GM21619 (cell line): ENCODE results near the gene HTT-AS.

ENCODE experiments used
- ATAC-seq: cut with Tn5 transposase; IDR thresholded peaks from one replicate; pipeline ENCODE4 v1.9.1; 2021; ENCODE audit not compliant: unreplicated experiment

The HTT-AS gene

DNA sequence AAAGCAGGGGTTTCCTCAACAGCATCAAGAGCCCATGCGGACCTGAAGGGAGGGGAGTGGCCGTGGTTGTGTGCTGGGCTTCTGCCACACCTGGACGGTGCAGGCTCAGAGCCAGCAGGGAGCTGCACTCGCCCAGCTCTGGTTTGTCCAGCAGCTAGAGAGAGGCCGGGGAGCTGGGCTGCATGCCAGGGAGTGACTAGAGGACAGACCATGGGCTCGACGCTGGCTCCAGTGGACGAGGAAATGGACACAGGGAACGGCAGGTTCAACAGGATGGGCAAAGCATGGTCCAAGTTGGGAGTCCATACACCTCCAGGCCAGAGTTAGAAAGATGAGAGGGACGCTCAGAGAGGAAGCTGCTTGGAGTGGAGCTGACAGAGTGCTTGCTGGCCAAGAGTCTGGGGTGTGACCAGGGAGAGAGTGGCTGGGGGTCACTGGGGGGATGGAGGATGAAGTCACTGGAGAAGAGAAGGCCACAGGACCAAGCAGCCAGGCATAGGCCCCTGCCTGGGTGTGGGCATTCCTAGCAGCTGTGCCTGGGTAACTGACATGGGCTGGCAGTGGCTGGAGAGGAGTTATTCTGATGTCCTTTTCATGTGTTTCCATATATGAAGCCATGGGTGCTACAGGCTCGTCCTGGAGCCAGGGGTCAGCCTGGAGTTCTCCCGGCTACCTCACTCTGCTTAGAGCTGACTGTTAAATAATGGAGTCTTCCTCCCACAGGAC, 42.8 kb downstream of the HTT-AS start:
- ATAC-seq, result no peak

- ATAC-seq, result no peak
These were observed 43.6 kb downstream of the HTT-AS start for GRCh38 chr4:3030566-3031356.

DNA sequence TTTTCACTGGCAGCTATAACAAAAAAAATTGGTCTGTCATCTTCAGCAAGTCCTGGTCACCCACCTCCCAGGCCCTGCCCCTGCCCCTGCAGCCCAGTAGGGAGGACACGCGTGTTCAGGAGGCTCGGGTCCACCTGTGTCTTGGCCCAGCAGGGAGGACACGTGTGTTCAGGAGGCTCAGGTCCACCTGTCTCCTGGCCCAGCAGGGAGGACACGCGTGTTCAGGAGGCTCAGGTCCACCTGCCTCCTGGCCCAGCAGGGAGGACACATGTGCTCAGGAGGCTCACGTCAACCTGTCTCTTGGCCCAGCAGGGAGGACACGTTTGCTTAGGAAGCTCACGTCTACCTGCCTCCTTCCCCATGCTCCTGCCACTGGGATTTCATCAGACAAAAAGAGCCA, 44.9 kb downstream of the HTT-AS start:
- ATAC-seq, result no peak

GRCh38 chr4:3026540-3026939, 47.8 kb downstream of the HTT-AS start:
- ATAC-seq, result no peak

DNA sequence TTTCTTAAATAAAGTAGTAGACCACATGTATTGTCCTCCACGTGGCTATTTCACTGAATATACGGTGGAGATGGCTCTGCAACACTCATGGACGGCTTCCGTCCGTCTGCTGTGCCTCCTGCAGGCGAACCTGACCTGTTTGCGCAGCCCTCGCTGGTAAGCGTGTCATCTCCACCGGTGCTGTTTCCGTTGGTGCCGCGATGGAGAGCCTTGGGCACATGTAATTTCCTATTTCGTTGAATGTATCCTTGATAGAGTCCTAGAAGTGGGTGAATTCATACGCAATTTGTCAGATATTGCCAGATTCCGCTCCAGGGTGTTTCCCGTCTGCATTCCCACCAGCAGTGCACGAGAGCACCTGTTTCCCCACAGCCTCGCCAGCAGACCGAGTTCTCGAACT, 48.5 kb downstream of the HTT-AS start:
- no peak for ATAC-seq

DNA sequence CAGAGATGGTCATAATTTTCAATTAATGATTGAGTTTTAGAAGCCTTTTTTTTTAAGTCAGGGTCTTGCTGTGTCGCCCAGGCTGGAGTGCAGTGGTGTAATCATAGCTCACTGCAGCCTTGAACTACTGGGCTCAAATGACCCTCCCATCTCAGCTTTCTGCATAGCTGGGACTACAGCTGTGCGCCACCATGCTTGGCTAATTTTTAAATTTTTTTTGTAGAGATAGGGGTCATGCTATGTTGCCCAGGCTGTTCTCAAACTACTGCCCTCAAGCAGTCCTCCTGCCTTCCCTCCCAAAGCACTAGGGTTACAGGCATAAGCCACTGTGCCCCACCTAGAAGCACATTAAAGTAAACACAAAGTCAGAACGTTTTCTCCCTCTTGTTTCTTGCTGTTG, 51.7 kb downstream of the HTT-AS start:
- ATAC-seq, result no peak

- no peak for ATAC-seq
These were observed 52.2 kb downstream of the HTT-AS start for GRCh38 chr4:3022112-3022511.

DNA sequence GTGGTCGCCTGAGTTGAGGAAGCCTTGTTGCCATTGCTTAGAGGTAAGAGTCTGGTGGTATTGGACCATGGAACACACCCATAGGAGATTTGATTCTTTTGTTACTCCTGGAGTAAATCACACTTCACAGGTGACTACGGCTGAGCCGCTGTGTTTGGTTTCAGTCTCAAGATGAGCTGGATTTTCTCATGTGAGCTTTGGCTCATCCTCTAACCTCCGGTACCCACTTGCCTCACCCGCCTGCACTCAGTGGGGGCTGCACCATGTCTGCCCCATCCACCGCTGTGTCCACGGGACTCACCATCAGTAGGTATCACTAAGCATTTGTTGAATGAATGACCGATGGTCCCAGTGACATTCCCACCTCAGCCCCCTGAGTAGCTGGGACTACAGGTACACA, 52.7 kb downstream of the HTT-AS start:
- no peak for ATAC-seq

DNA sequence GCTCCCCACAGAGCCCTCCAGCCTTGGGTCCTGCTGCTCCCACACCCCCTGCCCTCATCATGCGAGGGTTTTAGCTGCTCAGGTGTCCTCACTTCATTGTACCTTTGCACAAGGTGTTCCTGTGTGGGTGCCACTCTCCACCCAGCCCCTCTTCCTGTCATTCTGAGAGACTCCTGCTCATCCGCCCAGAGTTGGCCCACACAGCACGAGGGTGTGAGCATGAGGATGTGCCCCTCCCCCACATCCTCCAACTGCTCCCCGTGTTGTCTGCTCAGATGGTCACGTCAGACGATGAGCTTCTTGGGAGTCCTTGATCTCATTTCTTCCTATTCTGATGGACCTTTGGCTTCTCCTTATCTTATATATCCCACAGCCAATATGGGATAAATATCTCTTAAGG, 53.2 kb downstream of the HTT-AS start:
- ATAC-seq, result no peak

GRCh38 chr4:3019145-3019846, 55.0 kb downstream of the HTT-AS start:
- no peak for ATAC-seq

- no peak for ATAC-seq
These were observed 56.8 kb downstream of the HTT-AS start for GRCh38 chr4:3017504-3017903.

GRCh38 chr4:3016961-3017360, 57.4 kb downstream of the HTT-AS start:
- no peak for ATAC-seq

GRCh38 chr4:3013839-3014350, 60.4 kb downstream of the HTT-AS start:
- peak; percentile 71 for ATAC-seq
